A549 treated with AZD2906 at 1 μM for 4 hours (cell line): ENCODE results near the gene SLC6A3. TPM values are rescaled to one million over a fixed set of nuclear protein-coding genes. Genes with fewer than 3 reads are reported as not detected.

Experiments used
- total RNA-seq: library from RNA; stranded (reverse); fragments of 200-300 nt; extraction: Qiagen RNA extraction; gene quantifications from 5 replicates; pipeline ENCODE4 v1.2.3, GENCODE V29; 2022

Gene SLC6A3
- 1.00 to 2.2 TPM (median 1.3 TPM) in 5 replicates for total RNA-seq

GRCh38 chr5:1445313-1445688, at the start of gene SLC6A3:
Gene SLC6A3, minus strand, starts transcription at chr5:1445440. Its CDS starts 2,243 bp downstream, at chr5:1443197.

GRCh38 chr5:1344975-1345838, 100.0 kb downstream of the SLC6A3 start, which contains the start of gene CLPTM1L:
Gene CLPTM1L, minus strand, starts transcription at chr5:1345099. Its CDS starts 258 bp downstream, at chr5:1344841.

Other genes starting within 250 kb of the SLC6A3 start
- gene SLC6A19, start 243.8 kb downstream of the SLC6A3 start, total RNA-seq = 0.42 to 0.71 TPM (median 0.66 TPM) in 5 replicates
- gene SLC6A18, start 220.1 kb downstream of the SLC6A3 start, total RNA-seq = 0.24 TPM in 1 of 5 replicates, not detected in the others
- gene TERT, start 150.4 kb downstream of the SLC6A3 start, total RNA-seq = 2.3 to 3.1 TPM (median 2.8 TPM) in 5 replicates
- 164 to 207 TPM (median 177 TPM) in 5 replicates for gene CLPTM1L, start 100.3 kb downstream of the SLC6A3 start, total RNA-seq
- 163 to 174 TPM (median 170 TPM) in 5 replicates for gene LPCAT1, start 78.5 kb upstream of the SLC6A3 start, total RNA-seq